Ureter (tissue), 1 donor: Measurements from ENCODE around the gene UBE2H. TPM values are rescaled to one million over a fixed set of nuclear protein-coding genes. Genes with fewer than 3 reads are reported as not detected.
"Not testable (repeated sequence)": the region's sequence is repeated elsewhere in the genome, so short reads cannot be mapped to it uniquely, and the experiment has no call there.

Source experiments
- DNase-seq: peaks from one replicate; pipeline ENCODE4 v3.0.0-alpha.2; 2020; ENCODE audit warnings: low spot score
- total RNA-seq: library from RNA; stranded (reverse); gene quantifications from one replicate; pipeline ENCODE4 v1.2.4, GENCODE V29; 2023
- donor health status: DM: yes; HTN: yes; CAD: no.

Gene UBE2H
- 69.7 TPM for total RNA-seq

- peak; percentile 94 for DNase-seq
These were observed at the start of gene UBE2H for GRCh38 chr7:129952653-129953560. Gene UBE2H, minus strand, starts transcription at chr7:129952960. Its CDS starts 405 bp downstream, at chr7:129952555.

- no peak for DNase-seq
These were observed 45.7 kb upstream of the UBE2H start for GRCh38 chr7:129998446-129998845.

GRCh38 chr7:129997285-129997684, 44.5 kb upstream of the UBE2H start:
- DNase-seq: no peak

- DNase-seq: no peak
These were observed 40.5 kb upstream of the UBE2H start for GRCh38 chr7:129993275-129993674.

- DNase-seq: no peak
These were observed 37.8 kb upstream of the UBE2H start for GRCh38 chr7:129990403-129991192.

- no peak for DNase-seq
These were observed 36.7 kb upstream of the UBE2H start for GRCh38 chr7:129989466-129989865.

- no peak for DNase-seq
These were observed 33.8 kb upstream of the UBE2H start for GRCh38 chr7:129986600-129986999.

- DNase-seq: no peak
These were observed 27.9 kb upstream of the UBE2H start for GRCh38 chr7:129980667-129981066.

- no peak for DNase-seq
These were observed 22.5 kb upstream of the UBE2H start for GRCh38 chr7:129975309-129975708.

GRCh38 chr7:129970816-129971215, 18.1 kb upstream of the UBE2H start:
- no peak for DNase-seq

GRCh38 chr7:129969881-129970446, 17.2 kb upstream of the UBE2H start:
- peak; percentile 61 for DNase-seq

GRCh38 chr7:129968592-129969383, 16.0 kb upstream of the UBE2H start:
- no peak for DNase-seq

GRCh38 chr7:129960204-129960475, 7.4 kb upstream of the UBE2H start:
- DNase-seq: not testable (repeated sequence)

GRCh38 chr7:129959471-129960203, 6.9 kb upstream of the UBE2H start:
- no peak for DNase-seq

- peak; percentile 65 for DNase-seq
These were observed 6.1 kb upstream of the UBE2H start for GRCh38 chr7:129958643-129959470.

GRCh38 chr7:129955993-129956543, 3.3 kb upstream of the UBE2H start:
- no peak for DNase-seq

GRCh38 chr7:129952086-129952652, 591 bp downstream of the UBE2H start:
- DNase-seq: peak; percentile 63

- DNase-seq: no peak
These were observed 1.3 kb downstream of the UBE2H start for GRCh38 chr7:129951226-129952085.

- no peak for DNase-seq
These were observed 1.9 kb downstream of the UBE2H start for GRCh38 chr7:129950933-129951225.
